ENCODE measurements around the gene RASGEF1C. TPM values are rescaled to one million over a fixed set of nuclear protein-coding genes. Genes with fewer than 3 reads are reported as not detected.

RASGEF1C gene
- total RNA-seq, 1 experiment from 2014 or later, result 0.29 TPM

GRCh38 chr5:180082633-180083420, 126.2 kb downstream of the RASGEF1C start:
- DNase-seq (no peak), ATAC-seq (no peak)
- ChIA-PET POLR2A (ENCODE audit: unreplicated experiment) (no interaction called here), CTCF (no interaction called here)
- TF ChIP-seq EZH2phosphoT487 (IDR thresholded peaks at IDR 0.05; ENCODE audit: borderline replicate concordance, low read length), result no peak
- no peak for TF ChIP-seq EZH2 (IDR thresholded peaks at IDR 0.05; ENCODE audit: low read length, unreplicated experiment)
- no peak for TF ChIP-seq CTCF (conservative IDR thresholded peaks at IDR 0.05; ENCODE audit: low read depth, low read length)
- Histone ChIP-seq H4K20me1 (ENCODE audit: low read length) (no peaks in the 10 kb centered on the region), H3K4me3 (ENCODE audit: low read length) (no peak overlapping the region), H3F3A (ENCODE audit: low read length, unreplicated experiment) (no peaks in the 10 kb centered on the region), H3K36me3 (ENCODE audit: low read depth, low read length) (no peaks in the 10 kb centered on the region), H3K9me2 (replicated peaks; ENCODE audit: low read length) (no peaks in the 10 kb centered on the region), H2AFZ (ENCODE audit: low read length) (no peak overlapping the region), H3K9ac (ENCODE audit: low read length) (no peak overlapping the region), H3K27me3 (ENCODE audit: low read length) (no peaks in the 10 kb centered on the region; the same call in 1 of the 2 replicates), H3K4me1 (ENCODE audit: insufficient read depth, low read length) (no peaks in the 10 kb centered on the region), H3K4me2 (ENCODE audit: low read length) (no peak overlapping the region), H3K27ac (ENCODE audit: low read length) (no peak overlapping the region), H3K79me2 (ENCODE audit: low read length) (no peaks in the 10 kb centered on the region), H3K9me3 (ENCODE audit: low read length) (no peaks in the 10 kb centered on the region)
- no TSS peak for BruUV-seq (replicated peaks)
- intact Hi-C loops (cut with micrococcal nuclease), result no loop called here

- DNase-seq (no peak), ATAC-seq (no peak)
- ChIA-PET POLR2A (ENCODE audit: unreplicated experiment) (no interaction called here), CTCF (no interaction called here)
- no peaks in the 10 kb centered on the region; the same call in 1 of the 2 replicates for H3K27me3 ChIP-seq (ENCODE audit: low read length)
- no peaks in the 10 kb centered on the region for H3K9me2 ChIP-seq (replicated peaks; ENCODE audit: low read length)
- H2AFZ ChIP-seq (ENCODE audit: low read length), result no peak overlapping the region
- no peak overlapping the region for H3K27ac ChIP-seq (ENCODE audit: low read length)
- no TSS peak for BruUV-seq (replicated peaks)
- H3K4me3 ChIP-seq (ENCODE audit: low read length), result no peak overlapping the region
- H3K9ac ChIP-seq (ENCODE audit: low read length), result no peak overlapping the region
- no peak for TF ChIP-seq CTCF (conservative IDR thresholded peaks at IDR 0.05; ENCODE audit: low read depth, low read length)
- no peak for TF ChIP-seq EZH2phosphoT487 (IDR thresholded peaks at IDR 0.05; ENCODE audit: borderline replicate concordance, low read length)
- no peak for TF ChIP-seq EZH2 (IDR thresholded peaks at IDR 0.05; ENCODE audit: low read length, unreplicated experiment)
- H3K9me3 ChIP-seq (ENCODE audit: low read length), result no peaks in the 10 kb centered on the region
- no peaks in the 10 kb centered on the region for H3K79me2 ChIP-seq (ENCODE audit: low read length)
- H3K4me2 ChIP-seq (ENCODE audit: low read length), result no peak overlapping the region
- no peaks in the 10 kb centered on the region for H4K20me1 ChIP-seq (ENCODE audit: low read length)
- no peaks in the 10 kb centered on the region for H3K4me1 ChIP-seq (ENCODE audit: insufficient read depth, low read length)
- H3F3A ChIP-seq (ENCODE audit: low read length, unreplicated experiment), result no peaks in the 10 kb centered on the region
- no peaks in the 10 kb centered on the region for H3K36me3 ChIP-seq (ENCODE audit: low read depth, low read length)
- intact Hi-C loops (cut with micrococcal nuclease), result no loop called here
These were observed 127.5 kb downstream of the RASGEF1C start for GRCh38 chr5:180081481-180081880.

Measured in PC-3 (cell line).